Measurements from ENCODE around the gene BST1. TPM values are rescaled to one million over a fixed set of nuclear protein-coding genes. Genes with fewer than 3 reads are reported as not detected.

Gene BST1
- polyA plus RNA-seq, 1 experiment: 27.6 TPM

DNA sequence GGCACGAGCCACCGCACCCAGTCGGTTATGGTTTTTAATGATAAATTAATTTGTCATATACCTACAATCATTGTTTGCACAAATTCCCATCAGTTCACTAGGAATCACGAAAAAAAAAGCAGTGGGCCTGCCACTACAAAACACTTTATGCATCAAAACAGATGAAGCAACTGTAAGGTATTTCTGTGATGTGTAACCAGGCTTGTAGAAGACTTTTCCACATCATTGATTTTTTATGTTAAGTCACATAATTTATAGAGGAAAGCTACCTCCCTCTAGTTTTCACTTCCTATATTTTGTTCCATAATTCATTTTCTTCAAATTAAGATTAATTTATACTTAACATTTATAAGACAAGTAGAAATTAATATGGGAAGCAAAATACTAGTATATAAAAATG is 27.9 kb upstream of the BST1 start:
- ChIA-PET POLR2A (no interaction called here), CTCF (no interaction called here)
- Histone ChIP-seq H3K27me3 (ENCODE audit: control insufficient read depth, insufficient read depth, low read length) (no peaks in the 10 kb centered on the region), H3K9me3 (ENCODE audit: control insufficient read depth, insufficient read depth, low read length) (no peaks in the 10 kb centered on the region), H3K27ac (ENCODE audit: low read depth, low read length) (no peak overlapping the region), H3K4me3 (ENCODE audit: low read depth, low read length) (no peak overlapping the region)
- no peak for DNase-seq (ENCODE audit: low read depth, low spot score)
- TF ChIP-seq CTCF (IDR thresholded peaks at IDR 0.05; ENCODE audit: low read depth, low read length): no peak

DNA sequence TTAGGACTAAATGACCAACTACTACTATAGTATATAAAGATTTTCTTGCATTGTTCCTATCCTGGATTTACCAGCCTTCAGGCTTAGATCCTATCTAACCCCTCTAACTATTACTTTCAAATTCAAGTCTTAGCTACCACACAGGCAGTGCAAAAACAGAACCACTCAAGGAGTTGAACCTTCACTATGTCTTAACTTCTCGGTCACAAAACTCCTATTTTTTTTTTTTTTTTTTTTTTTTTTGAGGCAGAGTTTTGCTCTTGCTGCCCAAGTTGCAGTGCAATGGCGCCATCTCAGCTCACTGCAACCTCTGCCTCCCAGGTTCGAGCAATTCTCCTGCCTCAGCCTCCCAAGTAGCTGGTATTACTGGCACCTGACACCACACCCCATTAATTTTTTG is 27.5 kb upstream of the BST1 start:
- no peaks in the 10 kb centered on the region for H3K27me3 ChIP-seq (ENCODE audit: control insufficient read depth, insufficient read depth, low read length)
- no peak overlapping the region for H3K4me3 ChIP-seq (ENCODE audit: low read depth, low read length)
- CTCF ChIA-PET: interaction anchor here (0.6 kb wide), 1 partner anchor 1652 kb away, joined by 3 read pairs; no protein-coding TSS in a partner anchor
- POLR2A ChIA-PET: no interaction called here
- H3K9me3 ChIP-seq (ENCODE audit: control insufficient read depth, insufficient read depth, low read length): no peaks in the 10 kb centered on the region
- no peak overlapping the region for H3K27ac ChIP-seq (ENCODE audit: low read depth, low read length)
- TF ChIP-seq CTCF (IDR thresholded peaks at IDR 0.05; ENCODE audit: low read depth, low read length): no peak
- DNase-seq (ENCODE audit: low read depth, low spot score): no peak

DNA sequence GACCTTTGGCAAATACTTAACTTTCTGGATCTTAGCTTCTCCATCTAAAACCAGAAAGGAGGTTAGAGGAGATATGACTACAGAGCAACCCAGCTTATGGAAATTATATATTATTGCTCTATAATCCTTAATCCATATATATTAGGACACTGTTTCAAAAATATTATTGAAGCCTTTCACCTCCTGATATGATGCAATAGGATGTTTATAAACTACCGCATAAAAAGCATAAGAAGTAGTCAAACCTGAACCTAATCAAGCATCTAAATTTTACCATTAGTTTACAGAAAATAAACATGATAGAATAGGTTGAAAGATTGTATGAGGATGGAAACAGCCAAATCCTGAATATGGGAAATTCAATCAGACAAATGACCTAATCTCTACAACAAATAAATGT is 26.8 kb upstream of the BST1 start:
- Histone ChIP-seq H3K27me3 (ENCODE audit: control insufficient read depth, insufficient read depth, low read length) (no peaks in the 10 kb centered on the region), H3K27ac (ENCODE audit: low read depth, low read length) (no peak overlapping the region), H3K9me3 (ENCODE audit: control insufficient read depth, insufficient read depth, low read length) (no peaks in the 10 kb centered on the region), H3K4me3 (ENCODE audit: low read depth, low read length) (no peak overlapping the region)
- ChIA-PET CTCF (interaction anchor here (0.6 to 1.1 kb wide), 2 partner anchors 26 to 1653 kb away, joined by 3 read pairs; no protein-coding TSS in a partner anchor), POLR2A (interaction anchor here (0.6 kb wide), 1 partner anchor 456 kb away, joined by 4 read pairs; no protein-coding TSS in a partner anchor)
- no peak for TF ChIP-seq CTCF (IDR thresholded peaks at IDR 0.05; ENCODE audit: low read depth, low read length)
- DNase-seq (ENCODE audit: low read depth, low spot score): no peak

GRCh38 chr4:15676899-15677298 is 26.0 kb upstream of the BST1 start:
- Histone ChIP-seq H3K27ac (ENCODE audit: low read depth, low read length) (no peak overlapping the region), H3K4me3 (ENCODE audit: low read depth, low read length) (no peak overlapping the region), H3K27me3 (ENCODE audit: control insufficient read depth, insufficient read depth, low read length) (no peaks in the 10 kb centered on the region), H3K9me3 (ENCODE audit: control insufficient read depth, insufficient read depth, low read length) (no peaks in the 10 kb centered on the region)
- DNase-seq (ENCODE audit: low read depth, low spot score): no peak
- no peak for TF ChIP-seq CTCF (IDR thresholded peaks at IDR 0.05; ENCODE audit: low read depth, low read length)
- POLR2A ChIA-PET: interaction anchor here (0.6 kb wide), 1 partner anchor 455 kb away, joined by 4 read pairs; no protein-coding TSS in a partner anchor
- CTCF ChIA-PET: interaction anchor here (1.1 kb wide), 1 partner anchor 27 kb away, joined by 3 read pairs; no protein-coding TSS in a partner anchor

DNA sequence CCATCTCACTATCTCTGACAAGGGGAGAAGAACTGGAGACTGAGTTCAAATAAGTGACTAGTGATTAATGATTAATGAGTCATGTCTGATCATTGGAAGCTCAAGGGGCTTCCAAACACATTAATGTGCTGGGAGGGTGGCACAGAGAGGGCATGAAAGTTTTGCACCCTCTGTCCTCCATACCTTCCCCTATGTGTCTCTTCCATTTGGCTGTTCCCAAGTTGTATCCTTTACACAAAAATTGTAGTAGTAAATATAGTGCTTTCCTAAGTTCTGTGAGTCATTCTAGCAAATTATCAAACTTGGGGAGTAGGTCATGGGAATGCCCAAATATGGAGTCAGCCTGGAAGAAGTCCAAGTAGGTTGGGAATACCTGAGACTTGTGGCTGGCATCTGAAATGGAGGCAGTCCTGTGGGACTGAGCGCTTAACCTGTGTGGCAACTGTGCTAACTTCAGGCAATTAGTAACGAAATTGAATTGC is 25.3 kb upstream of the BST1 start:
- no peaks in the 10 kb centered on the region for H3K27me3 ChIP-seq (ENCODE audit: control insufficient read depth, insufficient read depth, low read length)
- H3K27ac ChIP-seq (ENCODE audit: low read depth, low read length): no peak overlapping the region
- TF ChIP-seq CTCF (IDR thresholded peaks at IDR 0.05; ENCODE audit: low read depth, low read length): no peak
- ChIA-PET POLR2A (no interaction called here), CTCF (no interaction called here)
- DNase-seq (ENCODE audit: low read depth, low spot score): no peak
- no peak overlapping the region for H3K4me3 ChIP-seq (ENCODE audit: low read depth, low read length)
- H3K9me3 ChIP-seq (ENCODE audit: control insufficient read depth, insufficient read depth, low read length): no peaks in the 10 kb centered on the region
